ENCODE data around the gene FBN2.

DNA sequence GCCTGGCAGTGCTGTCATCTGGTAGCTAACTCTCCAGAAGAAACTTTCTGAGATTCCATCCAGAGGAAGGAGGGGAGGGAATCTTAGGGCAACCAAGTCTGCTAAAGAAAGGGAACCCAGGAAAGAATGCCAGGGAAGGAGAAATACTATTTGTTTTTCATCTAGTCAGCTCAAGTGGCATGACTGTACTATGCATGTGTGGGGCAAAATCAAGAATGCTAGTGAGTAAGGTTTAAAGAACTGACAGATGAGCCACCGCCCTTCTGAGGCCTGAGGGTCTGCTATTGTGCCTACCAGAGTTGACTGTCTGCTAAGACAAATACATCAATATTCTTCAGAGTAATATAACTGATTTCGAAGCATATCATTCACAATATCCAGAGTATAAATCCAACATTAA is 250.3 kb downstream of the FBN2 start:
- TF ChIP-seq, protein P1, sequence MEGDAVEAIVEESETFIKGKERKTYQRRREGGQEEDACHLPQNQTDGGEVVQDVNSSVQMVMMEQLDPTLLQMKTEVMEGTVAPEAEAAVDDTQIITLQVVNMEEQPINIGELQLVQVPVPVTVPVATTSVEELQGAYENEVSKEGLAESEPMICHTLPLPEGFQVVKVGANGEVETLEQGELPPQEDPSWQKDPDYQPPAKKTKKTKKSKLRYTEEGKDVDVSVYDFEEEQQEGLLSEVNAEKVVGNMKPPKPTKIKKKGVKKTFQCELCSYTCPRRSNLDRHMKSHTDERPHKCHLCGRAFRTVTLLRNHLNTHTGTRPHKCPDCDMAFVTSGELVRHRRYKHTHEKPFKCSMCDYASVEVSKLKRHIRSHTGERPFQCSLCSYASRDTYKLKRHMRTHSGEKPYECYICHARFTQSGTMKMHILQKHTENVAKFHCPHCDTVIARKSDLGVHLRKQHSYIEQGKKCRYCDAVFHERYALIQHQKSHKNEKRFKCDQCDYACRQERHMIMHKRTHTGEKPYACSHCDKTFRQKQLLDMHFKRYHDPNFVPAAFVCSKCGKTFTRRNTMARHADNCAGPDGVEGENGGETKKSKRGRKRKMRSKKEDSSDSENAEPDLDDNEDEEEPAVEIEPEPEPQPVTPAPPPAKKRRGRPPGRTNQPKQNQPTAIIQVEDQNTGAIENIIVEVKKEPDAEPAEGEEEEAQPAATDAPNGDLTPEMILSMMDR (IDR thresholded peaks at IDR 0.05 in 2 of 3, conservative IDR thresholded peaks at IDR 0.05 in 1 of 3; ENCODE audit: borderline replicate concordance in 1 of 3, insufficient read depth in 1 of 3, low read depth in 2 of 3, low read length in 2 of 3), result no peak
- TF ChIP-seq, protein P2, sequence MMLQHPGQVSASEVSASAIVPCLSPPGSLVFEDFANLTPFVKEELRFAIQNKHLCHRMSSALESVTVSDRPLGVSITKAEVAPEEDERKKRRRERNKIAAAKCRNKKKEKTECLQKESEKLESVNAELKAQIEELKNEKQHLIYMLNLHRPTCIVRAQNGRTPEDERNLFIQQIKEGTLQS (IDR thresholded peaks at IDR 0.05), result no peak
- no peak for TF ChIP-seq YY1 (IDR thresholded peaks at IDR 0.05; ENCODE audit: extremely low read depth, insufficient replicate concordance, low read depth, low read length)
- TF ChIP-seq ZNF274 (IDR thresholded peaks at IDR 0.05; ENCODE audit: low read depth, low read length), result no peak
- no peak for TF ChIP-seq POLR2A (IDR thresholded peaks at IDR 0.05; ENCODE audit: borderline replicate concordance, extremely low read depth, insufficient read depth, insufficient read length)
- no peak for TF ChIP-seq POLR2AphosphoS5 (IDR thresholded peaks at IDR 0.05; ENCODE audit: low read depth, low read length)
- TF ChIP-seq, protein P3, sequence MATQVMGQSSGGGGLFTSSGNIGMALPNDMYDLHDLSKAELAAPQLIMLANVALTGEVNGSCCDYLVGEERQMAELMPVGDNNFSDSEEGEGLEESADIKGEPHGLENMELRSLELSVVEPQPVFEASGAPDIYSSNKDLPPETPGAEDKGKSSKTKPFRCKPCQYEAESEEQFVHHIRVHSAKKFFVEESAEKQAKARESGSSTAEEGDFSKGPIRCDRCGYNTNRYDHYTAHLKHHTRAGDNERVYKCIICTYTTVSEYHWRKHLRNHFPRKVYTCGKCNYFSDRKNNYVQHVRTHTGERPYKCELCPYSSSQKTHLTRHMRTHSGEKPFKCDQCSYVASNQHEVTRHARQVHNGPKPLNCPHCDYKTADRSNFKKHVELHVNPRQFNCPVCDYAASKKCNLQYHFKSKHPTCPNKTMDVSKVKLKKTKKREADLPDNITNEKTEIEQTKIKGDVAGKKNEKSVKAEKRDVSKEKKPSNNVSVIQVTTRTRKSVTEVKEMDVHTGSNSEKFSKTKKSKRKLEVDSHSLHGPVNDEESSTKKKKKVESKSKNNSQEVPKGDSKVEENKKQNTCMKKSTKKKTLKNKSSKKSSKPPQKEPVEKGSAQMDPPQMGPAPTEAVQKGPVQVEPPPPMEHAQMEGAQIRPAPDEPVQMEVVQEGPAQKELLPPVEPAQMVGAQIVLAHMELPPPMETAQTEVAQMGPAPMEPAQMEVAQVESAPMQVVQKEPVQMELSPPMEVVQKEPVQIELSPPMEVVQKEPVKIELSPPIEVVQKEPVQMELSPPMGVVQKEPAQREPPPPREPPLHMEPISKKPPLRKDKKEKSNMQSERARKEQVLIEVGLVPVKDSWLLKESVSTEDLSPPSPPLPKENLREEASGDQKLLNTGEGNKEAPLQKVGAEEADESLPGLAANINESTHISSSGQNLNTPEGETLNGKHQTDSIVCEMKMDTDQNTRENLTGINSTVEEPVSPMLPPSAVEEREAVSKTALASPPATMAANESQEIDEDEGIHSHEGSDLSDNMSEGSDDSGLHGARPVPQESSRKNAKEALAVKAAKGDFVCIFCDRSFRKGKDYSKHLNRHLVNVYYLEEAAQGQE (IDR thresholded peaks at IDR 0.05; ENCODE audit: low read depth), result no peak
- no peak for TF ChIP-seq EGR1 (IDR thresholded peaks at IDR 0.05; ENCODE audit: low read depth)
